Endothelial cell of umbilical vein (primary cell): ENCODE results near the gene TANGO2. TPM values are rescaled to one million over a fixed set of nuclear protein-coding genes. Genes with fewer than 3 reads are reported as not detected.

Experiments
- BruUV-seq: library from RNA; stranded (reverse); fragments of 400-500 nt; replicated peaks from 2 replicates; lab custom pipeline; 2021; lab: Mats Ljungman, UMichigan
- CTCF ChIA-PET: fragments of 300-600, 350-600 bp; sonication (Branson Sonifier 250); formaldehyde crosslinking; loops from one replicate; lab custom pipeline; 2021; ENCODE audit warnings: antibody characterized with exemption, inconsistent platforms; lab: Charles Lee
- POLR2A ChIA-PET: fragments of 300-600, 350-600 bp; sonication (Branson Sonifier 250); formaldehyde crosslinking; loops from one replicate; lab custom pipeline; 2021; ENCODE audit warnings: antibody characterized with exemption, inconsistent platforms; lab: Charles Lee
- DNase-seq: peaks from one replicate; pipeline ENCODE4 v3.0.0-alpha.2; 2011; ENCODE audit warnings: low read depth, low spot score
- FAIRE-seq: peaks from 2 replicates; lab custom pipeline; 2011; peaks lifted over from hg19 to GRCh38; lab: Jason Lieb, UNC
- H2AFZ ChIP-seq: 2 replicates; pipeline ENCODE4 v1.6.0; 2012; ENCODE audit warnings: low read depth, low read length, control low read depth, inconsistent platforms
- H3K27ac ChIP-seq: 2 replicates; pipeline ENCODE4 v1.5.1; 2011; ENCODE audit warnings: low read depth, mild to moderate bottlenecking, control low read depth, low read length, moderate library complexity; ENCODE audit not compliant: insufficient read depth
- H3K27me3 ChIP-seq, 2 experiments: 2 replicates each; pipeline versions ENCODE4 v1.6.0 to v1.6.1; 2011; ENCODE audit warnings: low read length in 2 of 2, mixed read lengths in 1 of 2; ENCODE audit not compliant: control insufficient read depth in 2 of 2, insufficient read depth in 2 of 2
- H3K36me3 ChIP-seq, 2 experiments: 2 replicates in 1 of 2; 3 replicates in 1 of 2; pipeline ENCODE4 v1.5.1; 2011; ENCODE audit warnings: low read length in 2 of 2, mild to moderate bottlenecking in 1 of 2, moderate library complexity in 1 of 2; ENCODE audit not compliant: control insufficient read depth in 2 of 2, insufficient read depth in 2 of 2; ENCODE audit errors: extremely low read depth in 1 of 2
- H3K4me1 ChIP-seq: 3 replicates; pipeline ENCODE4 v1.5.1; 2011; ENCODE audit warnings: mild to moderate bottlenecking, low read length; ENCODE audit not compliant: control insufficient read depth, insufficient read depth; ENCODE audit errors: extremely low read depth
- H3K4me2 ChIP-seq: 2 replicates; pipeline ENCODE4 v1.6.1; 2011; ENCODE audit warnings: low read length, control low read depth, mixed read lengths; ENCODE audit not compliant: insufficient read depth
- H3K4me3 ChIP-seq, 3 experiments: fragments of 200-600 bp in 1 of 3; sonication (generic), shearing (Covaris generic) in 1 of 3; replicated peaks in 1 of 3; 2 replicates each; pipeline ENCODE4 v1.5.1; 2011 to 2016; ENCODE audit warnings: control low read depth in 3 of 3, low read length in 3 of 3, mild to moderate bottlenecking in 2 of 3, inconsistent platforms in 1 of 3, low read depth in 1 of 3, moderate library complexity in 1 of 3; ENCODE audit not compliant: insufficient read depth in 1 of 3
- H3K79me2 ChIP-seq: 2 replicates; pipeline ENCODE4 v1.6.0; 2012; ENCODE audit warnings: low read length, inconsistent platforms; ENCODE audit not compliant: control insufficient read depth, insufficient read depth
- H3K9ac ChIP-seq: replicated peaks from 2 replicates; pipeline ENCODE3; 2011; ENCODE audit warnings: low read length, control low read depth; ENCODE audit not compliant: insufficient read depth; ENCODE audit errors: extremely low read depth
- H3K9me1 ChIP-seq: replicated peaks from 3 replicates; pipeline ENCODE4 v1.6.0; 2011; ENCODE audit warnings: mild to moderate bottlenecking, low read length; ENCODE audit not compliant: control insufficient read depth, insufficient read depth; ENCODE audit errors: extremely low read depth
- H3K9me3 ChIP-seq: replicated peaks from 2 replicates; pipeline ENCODE4 v1.5.1; 2012; ENCODE audit warnings: low read length, inconsistent platforms; ENCODE audit not compliant: control insufficient read depth, insufficient read depth
- H4K20me1 ChIP-seq: replicated peaks from 2 replicates; pipeline ENCODE3; 2011; ENCODE audit warnings: mild to moderate bottlenecking, low read length; ENCODE audit not compliant: control insufficient read depth, insufficient read depth; ENCODE audit errors: extremely low read depth
- FOS ChIP-seq: IDR thresholded peaks from 2 replicates; pipeline ENCODE4 v1.6.1; 2011; ENCODE audit warnings: mild to moderate bottlenecking, low read length, moderate library complexity, borderline replicate concordance; ENCODE audit not compliant: insufficient read depth
- GATA2 ChIP-seq: IDR thresholded peaks from 2 replicates; pipeline ENCODE4 v1.7.0; 2011; ENCODE audit warnings: low read depth, mild to moderate bottlenecking, moderate library complexity, mixed read lengths, low read length; ENCODE audit not compliant: insufficient read length, insufficient read depth
- JUN ChIP-seq: IDR thresholded peaks from 2 replicates; pipeline ENCODE4 v1.6.1; 2011; ENCODE audit warnings: borderline replicate concordance, low read depth; ENCODE audit not compliant: insufficient read length, insufficient read depth
- MYC ChIP-seq: IDR thresholded peaks from one replicate; pipeline ENCODE4 v1.6.1; 2011; ENCODE audit warnings: mild to moderate bottlenecking, low read depth, low read length
- POLR2AphosphoS5 ChIP-seq: IDR thresholded peaks from 2 replicates; pipeline ENCODE4 v1.6.1; 2012; ENCODE audit warnings: low read depth, mild to moderate bottlenecking, control low read depth, low read length, moderate library complexity; ENCODE audit not compliant: insufficient read depth
- dilution Hi-C: fragments of 300-500 bp; cut with MboI; formaldehyde crosslinking; loops from one replicate; pipeline ENCODE4 v1.15.0; 2019; ENCODE audit warnings: low sequenced_read_pairs; ENCODE audit not compliant: extremely low pct_ligation_motif_present
- intact Hi-C: fragments of 100-400 bp; cut with micrococcal nuclease; formaldehyde crosslinking; loops from one replicate; pipeline ENCODE4 v1.10.0; 2022
- polyA plus RNA-seq, 4 experiments: library from polyadenylated mRNA; depleted of rRNA in 3 of 4; stranded (reverse) in 3 of 4; unstranded in 1 of 4; fragments of >200 nt; gene quantifications; 2 replicates each; pipeline versions ENCODE4 v1.2.1 to v1.2.3, GENCODE V29; 2011 to 2012; ENCODE audit warnings: missing spikeins in 1 of 4
- total RNA-seq: library from RNA; stranded (reverse); gene quantifications from 2 replicates; pipeline ENCODE4 v1.2.3, GENCODE V29; 2021
- TF ChIP-seq, protein P1 (sequence below): IDR thresholded peaks from 2 replicates; pipeline ENCODE4 v1.6.1; 2011; ENCODE audit not compliant: insufficient read depth, insufficient read length
- TF ChIP-seq, protein P2 (sequence below), 2 donors: IDR thresholded peaks; 1 replicate in 1 of 2; 2 replicates in 1 of 2; pipeline ENCODE4 v1.5.1; 2011; ENCODE audit warnings: low read length in 2 of 2, mild to moderate bottlenecking in 2 of 2, moderate library complexity in 2 of 2, control low read depth in 1 of 2, inconsistent platforms in 1 of 2, low read depth in 1 of 2; ENCODE audit not compliant: insufficient read depth in 1 of 2; ENCODE audit errors: extremely low read depth in 1 of 2

The TANGO2 gene
- total and polyA plus RNA-seq, 2 donors (not counting 3 experiments of a cell fraction or from before 2014, with no cell fraction given), result 40.0 to 49.3 TPM

DNA sequence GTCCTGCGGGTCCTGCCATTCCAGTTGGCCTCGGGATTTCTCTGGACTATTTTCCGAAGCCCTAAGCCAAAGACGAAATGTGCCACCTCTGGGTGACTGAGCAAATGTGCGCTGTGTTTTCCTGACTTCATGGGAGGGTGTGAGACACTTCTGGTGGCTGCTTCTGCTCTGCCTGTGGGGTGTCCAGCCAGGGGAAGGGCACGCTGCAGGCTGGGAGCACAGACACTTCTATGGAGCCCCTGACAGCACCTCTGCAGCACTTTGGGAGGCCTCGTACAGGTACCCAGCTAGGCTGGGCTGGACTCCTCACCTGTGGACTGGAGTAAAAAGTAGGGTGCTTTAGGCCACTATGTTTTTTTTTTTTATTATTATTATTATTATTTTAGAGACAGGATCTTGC is 17.7 kb downstream of the TANGO2 start:
- intact Hi-C loops (no loop called here), dilution Hi-C loops (no loop called here)
- Histone ChIP-seq H4K20me1 (no peaks in the 10 kb centered on the region), H3K9me3 (no peaks in the 10 kb centered on the region), H3K9ac (no peak overlapping the region), H3K36me3 (peaks cover 0 to 16% of the 10 kb centered on the region in 2 experiments), H3K4me3 (no peak overlapping the region), H3K4me2 (no peak overlapping the region), H2AFZ (no peak overlapping the region), H3K27me3 (no peaks in the 10 kb centered on the region), H3K79me2 (no peaks in the 10 kb centered on the region), H3K4me1 (no peaks in the 10 kb centered on the region), H3K27ac (no peak overlapping the region), H3K9me1 (no peaks in the 10 kb centered on the region)
- DNase-seq, result no peak
- FAIRE-seq, result no peak
- POLR2A ChIA-PET, result no interaction called here
- CTCF ChIA-PET, result no interaction called here
- TF ChIP-seq, protein P1, sequence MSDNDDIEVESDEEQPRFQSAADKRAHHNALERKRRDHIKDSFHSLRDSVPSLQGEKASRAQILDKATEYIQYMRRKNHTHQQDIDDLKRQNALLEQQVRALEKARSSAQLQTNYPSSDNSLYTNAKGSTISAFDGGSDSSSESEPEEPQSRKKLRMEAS, result no peak
- TF ChIP-seq, protein P2, sequence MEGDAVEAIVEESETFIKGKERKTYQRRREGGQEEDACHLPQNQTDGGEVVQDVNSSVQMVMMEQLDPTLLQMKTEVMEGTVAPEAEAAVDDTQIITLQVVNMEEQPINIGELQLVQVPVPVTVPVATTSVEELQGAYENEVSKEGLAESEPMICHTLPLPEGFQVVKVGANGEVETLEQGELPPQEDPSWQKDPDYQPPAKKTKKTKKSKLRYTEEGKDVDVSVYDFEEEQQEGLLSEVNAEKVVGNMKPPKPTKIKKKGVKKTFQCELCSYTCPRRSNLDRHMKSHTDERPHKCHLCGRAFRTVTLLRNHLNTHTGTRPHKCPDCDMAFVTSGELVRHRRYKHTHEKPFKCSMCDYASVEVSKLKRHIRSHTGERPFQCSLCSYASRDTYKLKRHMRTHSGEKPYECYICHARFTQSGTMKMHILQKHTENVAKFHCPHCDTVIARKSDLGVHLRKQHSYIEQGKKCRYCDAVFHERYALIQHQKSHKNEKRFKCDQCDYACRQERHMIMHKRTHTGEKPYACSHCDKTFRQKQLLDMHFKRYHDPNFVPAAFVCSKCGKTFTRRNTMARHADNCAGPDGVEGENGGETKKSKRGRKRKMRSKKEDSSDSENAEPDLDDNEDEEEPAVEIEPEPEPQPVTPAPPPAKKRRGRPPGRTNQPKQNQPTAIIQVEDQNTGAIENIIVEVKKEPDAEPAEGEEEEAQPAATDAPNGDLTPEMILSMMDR (IDR thresholded peaks at IDR 0.05; ENCODE audit: extremely low read depth in 1 of 2, insufficient read depth in 1 of 2, low read depth in 1 of 2, low read length in 2 of 2), result no peak
- TF ChIP-seq POLR2AphosphoS5 (no peak), MYC (no peak), GATA2 (no peak), FOS (no peak), JUN (no peak)
- BruUV-seq, result no TSS peak
